AG04449 (cell line): ENCODE results near the gene OXCT1.

Experiments
- CTCF ChIA-PET: fragments of 350-600 bp; formaldehyde crosslinking; extraction: SDS; loops from one replicate; lab custom pipeline; 2021; ENCODE audit warnings: antibody characterized with exemption; lab: Yijun Ruan, JAX
- POLR2A ChIA-PET: fragments of 400-600, 350-600 bp; formaldehyde crosslinking; extraction: SDS; loops from one replicate; lab custom pipeline; 2020; ENCODE audit warnings: antibody characterized with exemption, inconsistent platforms; lab: Yijun Ruan, JAX
- DNase-seq: peaks from one replicate; pipeline ENCODE4 v3.0.0-alpha.2; 2010; ENCODE audit warnings: low read depth, low spot score
- H3K4me3 ChIP-seq: 2 replicates; pipeline ENCODE4 v1.5.1; 2011; ENCODE audit warnings: low read depth, mild to moderate bottlenecking, control low read depth, low read length
- TF ChIP-seq, protein P1 (sequence below): IDR thresholded peaks from one replicate; pipeline ENCODE4 v1.5.1; 2011; ENCODE audit warnings: mild to moderate bottlenecking, moderate library complexity, low read length, control low read depth, inconsistent platforms; ENCODE audit not compliant: insufficient read depth; ENCODE audit errors: missing control alignments

Gene OXCT1

DNA sequence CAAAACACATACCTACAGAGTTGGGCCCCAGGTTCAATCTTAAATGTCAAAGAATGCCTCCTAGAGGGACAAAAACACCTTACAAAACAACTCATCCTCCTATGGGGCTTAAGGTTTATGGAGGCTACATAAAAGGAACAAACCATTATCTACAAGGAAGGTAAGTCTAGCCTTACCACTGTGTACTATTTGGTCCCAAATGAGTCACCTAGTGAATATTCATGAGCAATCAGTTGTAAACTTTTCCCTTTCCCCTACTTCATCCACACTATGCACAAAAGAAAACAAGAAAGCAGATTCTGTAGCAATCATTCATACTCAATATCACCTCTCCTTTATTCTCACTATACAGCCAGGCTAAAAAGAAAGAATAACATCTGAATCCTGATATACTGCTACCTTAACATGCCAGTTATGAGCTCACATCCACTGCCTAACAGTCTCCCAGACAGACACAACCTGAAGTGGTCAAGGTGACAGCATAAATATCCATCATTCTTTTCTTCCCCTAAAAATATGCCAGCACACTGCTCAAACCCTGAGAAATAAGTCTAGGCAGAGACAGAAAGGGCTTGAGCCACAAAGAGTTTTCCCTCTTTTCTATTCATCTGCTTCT lies 6.2 kb downstream of the OXCT1 start:
- TF ChIP-seq, protein P1, sequence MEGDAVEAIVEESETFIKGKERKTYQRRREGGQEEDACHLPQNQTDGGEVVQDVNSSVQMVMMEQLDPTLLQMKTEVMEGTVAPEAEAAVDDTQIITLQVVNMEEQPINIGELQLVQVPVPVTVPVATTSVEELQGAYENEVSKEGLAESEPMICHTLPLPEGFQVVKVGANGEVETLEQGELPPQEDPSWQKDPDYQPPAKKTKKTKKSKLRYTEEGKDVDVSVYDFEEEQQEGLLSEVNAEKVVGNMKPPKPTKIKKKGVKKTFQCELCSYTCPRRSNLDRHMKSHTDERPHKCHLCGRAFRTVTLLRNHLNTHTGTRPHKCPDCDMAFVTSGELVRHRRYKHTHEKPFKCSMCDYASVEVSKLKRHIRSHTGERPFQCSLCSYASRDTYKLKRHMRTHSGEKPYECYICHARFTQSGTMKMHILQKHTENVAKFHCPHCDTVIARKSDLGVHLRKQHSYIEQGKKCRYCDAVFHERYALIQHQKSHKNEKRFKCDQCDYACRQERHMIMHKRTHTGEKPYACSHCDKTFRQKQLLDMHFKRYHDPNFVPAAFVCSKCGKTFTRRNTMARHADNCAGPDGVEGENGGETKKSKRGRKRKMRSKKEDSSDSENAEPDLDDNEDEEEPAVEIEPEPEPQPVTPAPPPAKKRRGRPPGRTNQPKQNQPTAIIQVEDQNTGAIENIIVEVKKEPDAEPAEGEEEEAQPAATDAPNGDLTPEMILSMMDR = no peak
- ChIA-PET CTCF (interaction anchor here (1.0 to 6.0 kb wide), 3 partner anchors 7 to 193 kb away, joined by 3 to 49 read pairs (median 6); no protein-coding TSS in a partner anchor), POLR2A (no interaction called here)
- no peak for DNase-seq
- H3K4me3 ChIP-seq = no peak overlapping the region

DNA sequence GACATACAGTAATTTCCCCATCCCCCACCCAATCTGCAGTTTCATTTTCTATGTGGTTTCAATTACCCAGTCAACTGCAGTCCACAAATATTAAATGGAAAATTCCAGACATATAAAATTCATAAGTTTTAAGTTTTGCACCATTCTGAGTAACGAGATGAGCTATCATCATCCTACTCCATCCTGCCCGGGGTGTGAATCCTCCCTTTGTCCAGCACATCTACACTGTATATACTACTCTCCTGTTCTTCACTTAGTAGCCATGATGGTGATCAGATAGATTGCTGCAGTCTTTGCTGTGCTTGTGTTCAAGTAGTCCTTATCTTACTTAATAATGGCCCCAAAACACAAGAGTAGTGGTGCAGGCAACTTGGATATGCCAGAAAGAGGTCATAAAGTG lies 11.3 kb downstream of the OXCT1 start:
- H3K4me3 ChIP-seq = no peak overlapping the region
- ChIA-PET CTCF (interaction anchor here (1.1 to 8.7 kb wide), 3 partner anchors 8 to 198 kb away, joined by 3 to 174 read pairs (median 49); no protein-coding TSS in a partner anchor), POLR2A (no interaction called here)
- DNase-seq = no peak
- TF ChIP-seq, protein P1 = no peak

DNA sequence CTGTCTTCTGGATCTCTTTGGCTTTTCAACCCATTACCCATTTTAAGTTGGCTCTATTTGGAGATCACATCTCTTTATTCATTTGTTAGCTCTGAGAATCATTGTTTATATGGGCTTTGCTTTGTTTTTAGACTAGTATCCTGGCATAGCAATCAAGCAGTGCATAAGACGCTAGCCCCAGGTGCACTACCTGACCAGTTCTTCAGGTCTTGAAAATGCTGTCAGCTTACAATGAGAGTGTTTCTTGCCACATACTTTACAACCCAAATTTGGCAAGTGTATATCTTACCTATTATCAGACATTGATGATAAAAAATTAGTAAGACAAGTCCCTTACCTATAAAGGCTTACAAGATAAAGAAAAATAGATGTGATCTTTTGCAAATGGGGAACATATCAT lies 12.2 kb downstream of the OXCT1 start:
- TF ChIP-seq, protein P1 = no peak
- POLR2A ChIA-PET = no interaction called here
- H3K4me3 ChIP-seq = no peak overlapping the region
- CTCF ChIA-PET = interaction anchor here (1.1 to 8.7 kb wide), 7 partner anchors 9 to 725 kb away, joined by 3 to 174 read pairs (median 9); partner anchors contain the start of gene FBXO4
- no peak for DNase-seq

DNA sequence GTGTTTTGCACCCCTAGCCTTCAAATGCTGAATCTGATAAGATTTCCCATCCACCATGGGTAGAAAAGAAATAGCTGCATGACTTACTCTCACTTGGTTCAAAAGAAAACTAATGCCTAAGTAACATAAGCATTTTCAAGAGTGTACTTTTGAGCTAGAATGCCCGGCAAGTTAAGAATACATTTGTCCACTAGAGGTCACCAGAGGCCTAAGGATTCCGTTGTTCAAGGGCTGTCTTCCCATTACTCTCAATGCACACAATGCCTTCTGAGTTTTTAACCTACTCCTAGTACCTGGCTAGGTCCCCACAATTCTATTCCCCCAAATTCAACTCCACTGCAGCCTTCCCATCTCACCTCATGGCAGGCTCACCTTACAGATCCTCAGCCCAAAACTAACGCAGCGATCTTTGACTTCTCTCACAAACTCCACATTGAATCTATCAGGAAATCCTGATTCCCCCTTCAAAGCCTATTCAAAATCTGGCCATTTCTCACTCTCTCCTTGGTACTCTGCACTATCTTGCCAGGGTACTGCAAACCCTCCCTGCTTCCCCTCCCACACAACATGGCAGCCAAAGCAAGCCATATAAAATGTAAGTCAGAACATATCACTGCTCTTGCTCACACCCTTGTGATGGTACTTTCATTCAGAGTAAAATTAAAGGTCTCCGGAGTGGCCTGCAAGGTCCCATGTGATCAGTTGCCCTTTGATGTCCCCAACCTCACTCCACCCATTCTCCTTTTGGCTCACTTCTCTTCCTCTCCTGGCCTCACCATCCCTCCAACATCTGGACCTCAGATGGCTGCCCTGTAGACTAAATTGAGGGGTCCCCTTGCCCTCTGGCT lies 13.4 kb downstream of the OXCT1 start:
- no peak overlapping the region for H3K4me3 ChIP-seq
- ChIA-PET POLR2A (no interaction called here), CTCF (interaction anchor here (0.6 to 8.7 kb wide), 27 partner anchors 10 to 1033 kb away, joined by 3 to 174 read pairs (median 5); partner anchors contain the start of gene FBXO4)
- no peak for DNase-seq
- TF ChIP-seq, protein P1 = peak; percentile 57

DNA sequence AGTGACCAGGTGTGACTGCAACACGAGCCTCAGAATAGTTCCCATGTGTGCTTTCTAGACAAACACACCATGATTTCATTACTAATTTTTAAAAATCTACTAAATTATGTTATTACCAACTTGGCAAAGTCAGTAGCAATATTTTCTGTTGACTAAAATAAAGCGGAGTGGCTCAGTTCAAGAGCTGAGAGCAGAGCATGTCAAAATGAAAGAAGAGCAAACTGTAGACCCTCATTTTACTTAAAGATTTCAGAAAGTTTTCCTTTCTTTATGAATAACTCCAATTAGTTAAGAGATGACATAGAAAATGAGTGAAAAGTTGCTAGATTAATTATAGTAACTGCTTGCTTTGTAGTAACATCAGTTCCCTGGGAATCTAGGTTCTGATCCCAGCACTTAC lies 17.9 kb downstream of the OXCT1 start:
- ChIA-PET CTCF (interaction anchor here (1.5 to 8.7 kb wide), 2 partner anchors 9 to 205 kb away, joined by 4 to 174 read pairs; no protein-coding TSS in a partner anchor), POLR2A (no interaction called here)
- DNase-seq = no peak
- no peak overlapping the region for H3K4me3 ChIP-seq
- TF ChIP-seq, protein P1 = no peak

DNA sequence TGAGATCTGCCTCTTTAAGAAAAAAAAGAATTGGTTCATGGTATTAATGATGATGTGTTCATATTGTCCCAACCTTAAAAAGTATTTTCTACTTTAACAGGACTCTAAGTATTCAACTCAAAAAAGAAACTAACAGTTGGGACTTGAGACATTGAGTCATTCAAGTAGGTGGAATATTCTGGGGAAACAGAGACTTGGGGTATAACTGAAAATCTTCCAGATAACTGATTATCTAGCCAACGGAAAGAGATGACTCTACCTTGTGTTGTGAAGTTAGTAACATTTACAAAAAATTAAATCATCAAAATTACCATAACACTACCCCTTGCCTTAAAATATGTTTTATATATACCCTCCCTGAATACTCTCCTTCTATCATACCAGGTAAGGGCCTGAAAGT lies 19.1 kb downstream of the OXCT1 start:
- ChIA-PET POLR2A (no interaction called here), CTCF (interaction anchor here (0.9 to 1.5 kb wide), 4 partner anchors 8 to 206 kb away, joined by 3 to 4 read pairs (median 4); partner anchors contain the start of gene FBXO4)
- TF ChIP-seq, protein P1 = no peak
- no peak for DNase-seq
- H3K4me3 ChIP-seq = no peak overlapping the region
